ENCODE measurements around the gene IL17C. TPM values are rescaled to one million over a fixed set of nuclear protein-coding genes. Genes with fewer than 3 reads are reported as not detected.

IL17C gene
- total RNA-seq, 1 donor from 2014 or later: 0.29 TPM

- no peak for TF ChIP-seq CTCF (IDR thresholded peaks at IDR 0.05; ENCODE audit: insufficient read depth, low read length, poor library complexity, severe bottlenecking)
- H3K36me3 ChIP-seq (ENCODE audit: control insufficient read depth, insufficient read depth, low read length): peaks cover 2% of the 10 kb centered on the region
- DNase-seq (ENCODE audit: low read depth): no peak
- no peaks in the 10 kb centered on the region for H3K27me3 ChIP-seq (ENCODE audit: control insufficient read depth, insufficient read depth, low read length)
- H3K4me3 ChIP-seq (ENCODE audit: low read depth, low read length): no peak overlapping the region
Observed at GRCh38 chr16:88622125-88622524, 16.2 kb upstream of the IL17C start.

DNA sequence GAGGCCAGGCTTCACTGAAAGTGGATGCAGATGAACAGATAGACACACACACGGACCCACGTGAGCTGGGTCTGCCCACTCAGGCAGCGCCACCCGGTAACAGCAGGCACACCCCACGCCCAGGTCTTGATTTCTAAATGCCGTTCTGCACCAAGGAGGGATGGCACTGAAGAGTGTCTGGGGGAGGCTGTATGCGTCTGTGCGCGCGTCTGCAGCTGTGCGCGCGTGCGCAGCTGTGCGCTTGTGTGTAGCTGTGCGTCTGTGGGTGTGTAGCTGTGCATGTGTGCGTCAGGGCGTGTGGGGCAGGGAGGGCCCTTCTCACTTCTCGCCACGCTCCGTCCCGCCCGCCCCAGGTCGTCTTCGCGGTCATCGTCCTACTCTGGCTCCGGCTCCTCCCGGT, 15.5 kb upstream of the IL17C start:
- no peak for TF ChIP-seq CTCF (IDR thresholded peaks at IDR 0.05; ENCODE audit: insufficient read depth, low read length, poor library complexity, severe bottlenecking)
- Histone ChIP-seq H3K27me3 (ENCODE audit: control insufficient read depth, insufficient read depth, low read length) (no peaks in the 10 kb centered on the region), H3K4me3 (ENCODE audit: low read depth, low read length) (no peak overlapping the region), H3K36me3 (ENCODE audit: control insufficient read depth, insufficient read depth, low read length) (peaks cover 2% of the 10 kb centered on the region)
- DNase-seq (ENCODE audit: low read depth): no peak

- Histone ChIP-seq H3K27me3 (ENCODE audit: control insufficient read depth, insufficient read depth, low read length) (no peaks in the 10 kb centered on the region), H3K36me3 (ENCODE audit: control insufficient read depth, insufficient read depth, low read length) (peaks cover 2% of the 10 kb centered on the region), H3K4me3 (ENCODE audit: low read depth, low read length) (no peak overlapping the region)
- DNase-seq (ENCODE audit: low read depth): no peak
- no peak for TF ChIP-seq CTCF (IDR thresholded peaks at IDR 0.05; ENCODE audit: insufficient read depth, low read length, poor library complexity, severe bottlenecking)
Observed at GRCh38 chr16:88623858-88624257, 14.5 kb upstream of the IL17C start.

DNA sequence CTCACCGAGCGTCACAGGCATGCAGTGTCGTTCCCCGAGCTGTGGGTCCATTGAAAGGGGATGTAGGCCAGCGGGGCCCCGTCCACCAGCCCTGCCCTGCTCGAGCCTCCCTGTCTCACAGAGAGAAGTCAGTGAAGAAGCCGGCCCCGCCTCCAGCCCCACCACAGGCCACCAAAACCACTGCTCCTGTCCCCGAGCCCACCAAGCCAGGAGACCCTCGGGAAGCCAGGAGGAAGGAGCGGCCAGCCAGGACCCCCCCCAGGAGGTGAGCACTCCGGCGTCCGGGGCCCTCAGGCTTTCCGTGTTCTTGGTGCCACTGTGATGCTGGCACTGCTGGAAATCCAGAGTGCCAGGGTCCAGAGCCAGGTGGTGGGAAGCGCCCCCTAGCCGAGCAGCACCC, 13.9 kb upstream of the IL17C start:
- Histone ChIP-seq H3K36me3 (ENCODE audit: control insufficient read depth, insufficient read depth, low read length) (peaks cover 2% of the 10 kb centered on the region), H3K4me3 (ENCODE audit: low read depth, low read length) (no peak overlapping the region), H3K27me3 (ENCODE audit: control insufficient read depth, insufficient read depth, low read length) (no peaks in the 10 kb centered on the region)
- no peak for TF ChIP-seq CTCF (IDR thresholded peaks at IDR 0.05; ENCODE audit: insufficient read depth, low read length, poor library complexity, severe bottlenecking)
- DNase-seq (ENCODE audit: low read depth): no peak

DNA sequence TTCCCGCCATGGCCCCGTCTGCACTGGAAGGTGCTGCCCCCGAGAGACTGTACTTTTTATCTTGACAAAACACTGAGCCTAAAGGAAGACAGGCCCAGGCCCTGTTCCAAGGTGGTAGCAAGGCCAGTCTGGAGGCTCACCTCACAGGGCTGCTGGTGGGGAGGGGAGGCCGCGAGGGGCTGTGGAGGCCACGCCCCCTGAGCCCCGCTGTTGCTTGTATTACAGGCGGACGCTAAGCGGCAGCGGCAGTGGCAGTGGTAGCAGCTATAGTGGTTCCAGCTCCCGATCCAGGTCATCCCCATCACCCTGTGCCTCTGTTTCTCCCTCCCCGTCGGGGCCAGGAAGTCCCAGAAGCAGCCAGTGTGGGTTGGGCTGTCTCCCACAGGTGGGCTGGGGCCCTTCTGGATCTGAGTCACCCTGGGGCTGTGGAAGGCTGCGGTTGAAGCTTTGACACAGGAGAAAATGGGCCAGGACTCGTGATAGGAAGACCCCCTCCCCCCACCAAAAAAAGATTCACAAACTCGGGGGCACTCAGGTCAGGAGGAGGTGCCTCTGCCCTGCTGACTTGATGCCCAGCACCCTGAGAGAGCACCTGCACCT, 13.3 kb upstream of the IL17C start:
- TF ChIP-seq CTCF (IDR thresholded peaks at IDR 0.05; ENCODE audit: insufficient read depth, low read length, poor library complexity, severe bottlenecking): no peak
- no peak for DNase-seq (ENCODE audit: low read depth)
- no peaks in the 10 kb centered on the region for H3K27me3 ChIP-seq (ENCODE audit: control insufficient read depth, insufficient read depth, low read length)
- H3K4me3 ChIP-seq (ENCODE audit: low read depth, low read length): no peak overlapping the region
- H3K36me3 ChIP-seq (ENCODE audit: control insufficient read depth, insufficient read depth, low read length): peaks cover 2% of the 10 kb centered on the region

DNA sequence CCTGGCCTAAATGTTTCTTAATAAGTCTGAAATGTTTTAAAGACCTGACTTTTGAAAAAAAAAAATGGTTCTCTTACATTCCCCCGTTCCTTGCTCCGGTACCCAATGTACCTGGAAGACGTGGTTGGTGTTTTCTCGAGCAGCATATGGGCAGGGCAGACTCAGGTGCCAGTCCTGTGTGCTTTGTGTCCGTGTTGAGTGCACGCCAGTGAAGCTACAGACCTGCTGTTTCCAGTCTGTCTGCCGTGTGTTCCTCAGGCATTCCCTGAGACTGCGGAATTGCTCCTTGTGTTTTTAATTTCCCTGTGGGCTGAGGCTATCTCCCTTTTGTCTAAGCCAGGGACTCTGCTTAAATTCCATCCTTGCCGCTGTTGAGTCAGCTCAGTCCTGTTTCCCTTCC, 11.7 kb upstream of the IL17C start:
- no peak for TF ChIP-seq CTCF (IDR thresholded peaks at IDR 0.05; ENCODE audit: insufficient read depth, low read length, poor library complexity, severe bottlenecking)
- peaks cover 2% of the 10 kb centered on the region for H3K36me3 ChIP-seq (ENCODE audit: control insufficient read depth, insufficient read depth, low read length)
- no peak for DNase-seq (ENCODE audit: low read depth)
- H3K4me3 ChIP-seq (ENCODE audit: low read depth, low read length): no peak overlapping the region
- H3K27me3 ChIP-seq (ENCODE audit: control insufficient read depth, insufficient read depth, low read length): no peaks in the 10 kb centered on the region

All from kidney epithelial cell (primary cell).